GM18909 (cell line): ENCODE results near the gene NPAS3.
A peak's percentile ranks its signal among the peaks of the same experiment; 100 is the strongest.

Experiments used
- ATAC-seq: cut with Tn5 transposase; IDR thresholded peaks from one replicate; pipeline ENCODE4 v1.9.1; 2021; ENCODE audit warnings: mild to moderate bottlenecking; ENCODE audit not compliant: unreplicated experiment, poor library complexity

Gene NPAS3

DNA sequence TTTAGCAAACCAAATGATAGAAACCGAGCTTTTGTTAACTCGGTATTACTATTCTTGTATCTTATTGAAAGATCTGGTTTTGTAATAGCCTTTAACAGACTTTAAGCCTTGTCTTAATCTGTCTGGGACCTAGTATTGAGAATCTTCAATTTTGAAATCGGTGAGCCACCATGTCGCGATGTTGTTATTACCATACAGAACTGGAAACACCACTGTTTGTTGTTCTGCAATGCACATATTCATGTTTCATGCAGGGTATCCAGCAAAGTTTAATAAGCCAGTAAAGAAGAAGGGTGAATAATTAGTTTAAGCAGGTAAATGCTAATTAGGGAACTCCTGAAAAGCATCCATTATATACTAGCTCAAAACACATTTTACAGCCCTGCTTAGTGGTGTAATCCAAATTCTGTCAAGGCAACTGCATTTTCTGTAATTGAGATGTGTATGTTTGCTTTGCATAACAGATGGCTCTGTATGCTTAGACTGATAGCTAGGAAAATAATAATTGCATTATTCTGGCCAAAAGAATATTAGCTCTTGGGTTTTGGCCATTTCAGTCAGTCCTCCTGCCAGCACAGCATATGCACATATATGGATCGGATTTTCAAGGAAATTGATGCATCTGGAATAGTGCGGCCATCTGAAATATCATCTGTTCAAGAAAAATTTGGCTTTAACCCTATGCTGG, 623.0 kb downstream of the NPAS3 start:
- no peak for ATAC-seq

DNA sequence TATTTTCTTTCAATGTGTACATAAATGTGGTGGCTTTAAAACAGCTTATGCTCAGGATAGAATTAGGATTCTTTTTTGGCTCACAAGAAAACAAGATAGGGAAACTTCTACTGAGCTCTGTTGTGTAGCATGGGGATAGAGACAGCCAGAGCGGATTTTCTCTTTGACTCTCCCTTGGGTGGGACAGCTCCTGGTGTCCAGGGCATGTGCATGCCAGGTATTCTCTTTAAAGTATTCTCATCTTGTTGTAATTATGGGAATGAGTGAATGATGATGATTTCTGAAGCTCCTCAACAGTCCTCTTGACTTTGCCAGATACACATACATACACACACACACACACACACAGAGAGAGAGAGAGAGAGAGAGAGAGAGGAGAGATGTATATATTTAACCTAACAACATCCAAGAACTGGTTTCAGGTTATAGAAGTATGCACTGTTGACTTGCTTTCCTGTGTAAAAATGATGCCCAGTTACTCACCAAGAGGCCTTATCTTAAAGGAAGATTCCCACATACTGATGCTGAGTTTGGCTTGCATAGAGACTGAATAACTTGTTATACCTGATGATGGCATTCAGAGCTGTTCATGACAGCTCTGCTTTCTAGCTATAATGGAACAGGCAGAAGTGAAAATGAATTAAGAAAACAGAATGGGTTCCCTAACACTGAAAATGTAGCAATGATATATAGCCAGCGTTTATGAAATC, 624.7 kb downstream of the NPAS3 start:
- ATAC-seq, result no peak

DNA sequence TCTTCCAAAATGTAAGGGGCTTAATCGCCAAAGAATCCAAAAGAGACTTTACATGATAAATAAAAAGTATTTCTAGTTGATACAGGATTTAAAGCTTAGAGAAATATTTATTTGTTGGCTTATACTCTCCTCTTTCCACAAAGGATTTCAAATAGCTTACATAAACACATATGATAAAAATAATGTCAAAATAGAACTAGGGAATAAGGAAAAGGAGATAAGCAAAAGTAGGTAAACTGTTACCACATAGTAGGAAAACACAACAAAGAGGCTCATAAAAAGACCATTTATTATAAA, 625.2 kb downstream of the NPAS3 start:
- ATAC-seq, result no peak

DNA sequence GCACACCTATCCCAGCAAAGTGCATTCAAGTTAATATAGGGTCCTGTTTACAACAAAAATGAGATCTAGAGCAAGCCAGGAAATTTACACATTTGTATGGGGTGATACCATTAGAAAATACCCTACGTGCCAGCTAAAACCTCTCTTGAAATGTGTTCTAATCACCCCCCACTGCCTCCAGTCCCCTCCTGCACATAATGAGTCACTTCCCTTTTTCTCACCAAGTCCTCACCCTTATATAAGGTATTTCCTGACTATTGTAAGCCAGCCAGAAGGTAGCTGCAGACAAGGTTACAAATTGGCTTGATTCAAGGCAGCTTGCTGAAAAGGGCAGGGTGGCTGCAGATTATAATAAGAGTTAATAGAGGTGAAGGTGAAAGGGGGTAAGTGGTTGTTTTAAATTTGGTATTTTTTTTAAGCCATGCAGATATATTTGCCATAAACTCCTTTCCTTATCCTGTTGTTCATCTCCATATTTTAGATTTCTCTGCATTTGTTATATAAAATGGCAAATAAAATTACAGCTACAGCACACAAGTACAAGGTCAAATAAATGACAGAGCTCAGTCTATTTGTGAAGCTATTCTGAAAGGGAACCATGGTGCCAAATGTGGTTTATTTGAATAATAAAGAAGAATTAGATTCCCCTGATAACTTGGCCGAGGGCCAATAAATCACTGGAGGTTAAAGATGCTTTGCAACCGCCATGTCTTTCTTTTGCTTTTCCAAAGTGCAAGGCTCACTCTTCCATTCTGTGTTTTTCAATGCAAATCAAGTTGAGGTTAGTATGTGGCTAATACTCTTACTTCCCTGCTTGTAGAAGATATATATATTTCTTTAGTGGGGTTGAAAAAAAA, 626.3 kb downstream of the NPAS3 start:
- peak; percentile 99 for ATAC-seq

DNA sequence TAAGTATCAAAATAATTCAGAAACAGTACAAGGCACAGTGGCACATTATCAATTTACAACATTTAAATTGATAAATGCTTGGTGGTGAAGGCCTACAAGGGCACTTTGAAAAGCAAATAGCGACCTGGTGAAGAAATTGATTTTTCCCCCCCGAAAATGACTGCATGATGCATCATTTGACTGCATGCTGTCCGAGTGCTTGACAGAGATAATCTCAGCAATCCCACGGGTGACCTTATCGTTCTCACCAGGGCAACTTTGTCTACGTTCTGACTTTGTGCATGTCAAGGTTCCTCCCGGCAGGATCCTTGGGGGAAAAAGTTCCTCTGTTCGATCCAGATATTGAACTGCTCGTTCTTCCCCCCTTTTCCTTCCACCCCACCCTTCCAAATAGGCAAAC, 627.4 kb downstream of the NPAS3 start:
- ATAC-seq, result no peak

DNA sequence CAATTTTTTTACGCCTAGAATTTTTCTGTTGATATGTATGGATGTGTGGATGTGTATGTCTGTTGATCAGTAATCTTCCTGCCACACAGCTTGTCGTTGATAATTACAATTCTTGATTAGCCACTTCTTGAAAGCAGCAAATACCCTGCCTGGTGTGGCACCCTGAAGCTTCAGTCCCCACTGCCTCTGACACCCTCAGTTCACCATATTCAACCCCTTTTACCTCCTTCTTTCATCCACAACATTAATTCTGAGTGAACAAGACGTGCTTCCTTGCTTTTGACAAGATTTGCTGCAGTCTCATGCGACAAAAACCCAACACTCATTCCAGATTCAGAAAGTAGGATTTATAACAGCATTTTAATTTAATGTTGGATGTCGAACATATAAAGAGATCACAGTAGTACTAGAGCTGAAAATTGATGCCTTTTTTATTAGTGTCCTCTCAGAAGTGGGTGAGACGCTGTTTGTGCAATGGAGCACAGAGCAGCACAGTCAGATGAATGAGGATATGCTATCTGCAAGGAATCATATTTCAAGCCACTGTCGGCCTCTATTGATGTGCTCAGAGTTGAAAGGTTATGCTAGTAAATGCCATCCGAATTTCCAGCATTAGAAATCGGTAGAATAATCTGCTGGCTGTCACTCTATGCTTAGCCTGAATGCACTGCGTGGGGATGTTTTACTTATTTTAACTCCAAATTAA, 628.5 kb downstream of the NPAS3 start:
- ATAC-seq, result no peak

DNA sequence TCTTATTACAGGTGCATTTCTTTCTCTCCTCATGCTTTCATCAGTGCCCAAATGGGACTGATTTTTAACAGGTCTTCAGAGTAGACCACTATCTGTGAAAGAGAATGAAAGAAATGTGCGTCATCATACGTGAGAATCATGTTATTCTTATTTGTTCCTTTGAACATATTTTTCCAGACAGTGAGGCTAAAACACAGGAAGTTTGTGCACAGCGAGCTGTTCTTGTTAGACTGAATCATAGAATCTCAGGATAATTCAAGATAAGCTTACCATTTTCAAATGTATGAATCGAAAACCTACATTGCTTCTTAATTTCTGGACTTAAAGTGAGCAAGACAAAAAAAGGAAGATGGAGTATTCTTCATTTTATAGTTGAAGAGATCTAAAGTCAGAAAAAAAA, 629.1 kb downstream of the NPAS3 start:
- ATAC-seq, result no peak

DNA sequence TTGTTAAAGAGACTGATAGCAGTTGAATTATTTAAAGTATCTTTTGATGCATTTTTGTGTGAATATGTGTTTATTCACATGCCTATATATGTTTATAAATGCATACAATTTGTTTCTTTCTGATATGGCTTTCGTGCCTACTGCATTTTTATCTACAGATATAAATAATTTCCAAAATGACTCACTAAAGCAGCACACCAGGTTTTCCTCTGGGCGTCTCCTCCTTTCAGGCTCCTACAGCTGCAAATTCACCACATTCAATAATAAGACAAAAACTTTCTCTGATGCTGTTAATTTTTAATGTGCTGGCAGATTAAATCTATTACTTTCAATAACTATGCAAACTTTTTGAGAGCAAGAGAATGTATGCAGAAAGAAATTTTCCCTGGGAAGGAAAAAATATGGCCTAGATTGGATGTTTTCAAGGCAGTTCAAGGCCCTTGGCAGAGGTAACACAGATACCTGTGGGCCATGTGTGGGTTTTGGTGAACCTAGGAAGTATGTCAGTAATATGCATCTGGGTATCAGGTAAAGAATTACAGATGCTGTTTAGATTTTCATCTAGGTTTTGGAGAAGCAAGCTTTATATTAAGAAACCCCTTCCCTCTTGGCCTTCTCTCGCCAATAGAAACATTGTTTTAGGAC, 630.4 kb downstream of the NPAS3 start:
- no peak for ATAC-seq

DNA sequence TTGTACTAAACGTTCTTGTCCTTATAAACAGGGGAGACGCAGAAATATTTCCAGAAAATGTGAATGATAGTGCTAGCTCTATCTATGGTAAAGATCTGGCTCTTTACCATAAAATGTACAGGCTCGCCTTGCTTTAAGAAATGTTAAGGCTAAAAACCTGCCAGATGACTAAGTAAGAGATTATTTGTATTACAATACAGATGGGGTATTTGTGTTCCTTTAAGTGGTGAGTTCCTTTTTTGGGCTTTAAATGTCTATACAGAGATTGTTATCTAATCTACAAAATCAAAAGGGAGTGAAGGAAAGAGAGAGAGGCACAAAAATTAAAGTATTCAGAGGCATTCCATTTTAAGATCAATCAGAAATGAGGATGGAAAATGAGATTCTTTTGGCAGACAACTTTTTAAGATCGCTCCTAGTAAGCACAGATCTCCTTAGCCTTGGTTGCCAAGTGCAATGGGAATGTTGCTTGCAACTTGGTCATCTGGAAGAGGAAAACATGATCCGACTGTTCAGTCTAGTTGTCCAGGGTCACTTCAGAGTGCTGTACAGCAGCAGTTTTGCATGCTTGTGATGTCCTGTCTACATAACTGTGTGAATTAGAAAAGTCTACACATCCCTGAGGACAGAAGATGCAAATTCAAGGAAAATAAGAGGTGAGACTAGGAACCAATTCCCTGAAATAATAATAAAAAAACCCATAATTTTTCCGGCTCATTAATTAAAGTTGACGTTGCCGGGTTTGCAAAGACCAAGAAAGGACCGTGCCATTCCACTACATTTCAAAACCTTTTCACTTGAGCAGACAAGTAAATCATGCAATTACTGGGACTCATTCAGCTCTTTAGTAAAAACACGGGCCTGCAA, 631.4 kb downstream of the NPAS3 start:
- ATAC-seq, result no peak

DNA sequence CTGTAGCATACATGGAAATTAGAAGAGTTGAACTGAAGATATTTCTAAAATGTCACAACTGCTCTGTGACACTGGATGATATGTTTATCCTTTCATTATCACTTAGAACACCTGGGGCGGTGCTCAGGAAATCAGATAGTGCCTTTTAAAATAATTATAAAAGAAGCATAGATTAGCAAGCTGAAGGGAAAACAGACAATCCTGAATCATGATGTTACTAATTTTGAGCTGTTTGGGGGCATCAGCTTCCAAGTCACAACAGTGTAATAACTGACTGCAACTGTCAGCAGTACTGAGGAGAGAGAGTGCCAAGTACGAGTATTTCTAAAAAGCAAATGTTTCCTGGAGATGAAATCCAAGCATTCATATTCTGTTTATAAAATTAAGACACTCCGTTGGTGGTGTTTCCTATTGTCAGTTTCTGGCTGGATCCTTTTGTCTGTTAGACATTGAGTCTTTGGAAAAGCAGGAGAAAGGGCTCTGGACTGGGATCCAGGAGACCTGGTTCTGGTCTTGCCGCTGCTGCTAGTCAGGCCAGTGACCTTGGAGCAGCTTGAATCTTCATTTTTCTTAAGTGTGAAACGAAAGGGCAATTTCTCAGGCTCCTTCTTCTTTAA, 632.1 kb downstream of the NPAS3 start:
- ATAC-seq, result no peak

DNA sequence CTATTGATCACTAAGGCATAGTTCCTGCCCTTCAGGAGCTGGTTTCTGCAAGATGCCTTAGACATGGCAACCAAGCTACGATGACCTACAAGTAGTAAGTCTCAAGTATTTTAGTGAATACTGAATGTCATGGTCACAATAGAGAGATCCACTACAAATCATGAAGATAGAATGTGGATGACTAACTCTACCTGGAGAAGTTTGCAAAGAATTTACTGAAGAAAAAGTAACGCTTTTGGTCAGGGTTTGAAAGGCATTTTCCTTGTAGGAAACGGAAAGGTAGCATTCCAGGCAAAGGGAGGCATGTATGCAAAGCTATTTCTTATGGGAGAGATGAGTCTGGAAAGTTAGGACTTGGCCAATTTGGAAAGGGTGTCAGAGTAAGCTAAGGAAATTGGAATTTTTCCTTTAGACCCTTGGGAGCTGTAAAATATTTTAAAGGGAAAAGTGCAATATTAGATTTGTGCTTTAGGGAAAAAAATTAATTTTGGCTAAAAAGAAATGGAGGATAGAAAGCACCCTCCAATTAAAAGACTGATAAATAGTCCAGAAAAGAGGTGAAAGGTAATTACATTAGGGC, 634.7 kb downstream of the NPAS3 start:
- no peak for ATAC-seq

DNA sequence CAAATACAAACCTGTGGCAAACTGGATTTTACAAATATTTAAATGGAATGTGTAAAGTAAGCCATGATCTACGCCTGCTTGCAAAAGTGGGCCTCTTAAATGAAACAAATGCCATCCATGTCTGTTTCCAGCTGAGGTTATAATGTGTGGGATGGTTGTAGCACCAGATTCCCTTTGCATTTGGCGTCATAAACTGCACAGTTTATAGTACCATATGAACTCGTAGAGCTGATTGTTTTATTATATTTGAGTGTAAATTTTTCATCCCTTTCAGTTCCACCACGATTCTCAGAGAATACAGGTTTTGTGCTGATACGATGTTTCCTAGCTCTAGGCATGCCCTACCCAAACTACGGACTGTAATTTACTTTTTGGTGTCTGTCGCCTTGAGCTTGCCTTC, 637.3 kb downstream of the NPAS3 start:
- ATAC-seq, result no peak

DNA sequence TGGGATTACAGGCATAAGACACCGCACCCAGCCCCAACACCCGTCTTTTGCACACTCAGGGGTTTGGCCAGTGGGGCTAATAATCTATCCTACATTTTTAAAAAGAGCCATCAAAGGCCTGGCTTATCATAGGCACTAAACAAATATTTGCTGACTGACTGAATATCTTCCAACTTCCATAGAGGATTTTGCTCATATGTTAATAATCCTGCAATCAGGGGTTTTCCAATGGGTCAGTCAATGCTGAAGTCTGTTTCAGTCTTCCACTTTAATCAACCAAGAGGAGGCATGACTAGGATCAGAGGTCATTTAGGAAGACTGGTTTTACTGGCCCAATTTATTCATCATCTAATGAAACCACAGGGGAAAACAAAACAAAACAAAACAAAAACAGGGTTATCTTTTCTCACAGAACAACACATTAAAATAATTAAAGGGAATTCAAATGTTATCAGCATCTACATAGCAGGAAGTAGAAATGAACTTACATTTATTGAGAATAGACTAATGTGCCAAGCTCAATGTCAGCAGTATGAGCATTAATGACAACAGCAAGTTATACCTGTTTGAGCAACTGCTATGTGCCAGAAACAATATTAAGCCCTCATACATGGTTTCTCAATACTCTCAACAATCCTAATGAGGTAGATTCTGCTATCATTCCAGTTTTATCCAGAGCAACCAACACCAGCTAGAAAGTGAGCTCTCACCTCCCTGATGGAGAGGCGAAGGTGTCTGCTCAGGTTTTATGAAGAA, 640.0 kb downstream of the NPAS3 start:
- no peak for ATAC-seq

DNA sequence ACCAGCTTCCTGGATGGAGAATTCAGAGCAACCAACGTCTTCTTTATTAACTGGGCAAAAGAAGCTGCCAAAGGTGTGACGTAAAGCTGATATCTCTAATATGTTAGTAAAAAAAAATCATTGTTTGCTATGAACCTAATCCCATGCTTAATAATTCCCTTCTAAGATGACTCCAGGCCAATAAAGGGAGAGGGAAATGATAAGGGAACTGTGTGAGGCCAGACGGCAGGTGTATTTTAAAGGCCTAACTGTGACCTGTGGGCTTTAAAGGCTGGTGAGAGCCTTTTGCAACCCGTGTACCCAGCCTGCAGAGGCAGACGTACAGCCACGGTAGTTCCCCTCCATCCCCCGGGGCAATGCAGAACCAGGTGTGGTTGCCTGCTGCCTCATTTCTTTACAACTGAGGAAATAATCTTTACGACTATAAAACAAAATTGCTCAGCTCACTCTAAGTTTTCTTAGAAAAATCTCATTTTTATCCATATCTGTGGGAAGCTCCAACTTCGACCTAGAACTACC, 641.6 kb downstream of the NPAS3 start:
- no peak for ATAC-seq

DNA sequence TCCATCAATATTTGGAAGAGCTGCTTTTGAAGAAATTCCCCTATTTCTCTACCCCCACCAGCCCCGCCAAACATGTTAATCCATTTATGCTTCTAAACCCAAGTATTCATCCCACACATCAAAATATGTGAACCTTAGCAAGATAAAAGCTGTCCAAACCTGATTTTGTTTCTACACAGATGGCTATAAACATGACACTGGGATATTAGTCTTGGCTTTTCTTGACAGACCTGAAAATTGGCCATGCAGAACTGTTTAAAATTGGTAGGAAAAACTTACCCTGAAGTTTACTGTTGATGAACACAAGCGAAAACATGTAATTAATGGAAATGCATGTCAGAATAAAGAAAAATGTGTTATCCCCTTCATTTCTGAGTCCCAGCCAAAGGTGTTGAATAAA, 642.2 kb downstream of the NPAS3 start:
- no peak for ATAC-seq

DNA sequence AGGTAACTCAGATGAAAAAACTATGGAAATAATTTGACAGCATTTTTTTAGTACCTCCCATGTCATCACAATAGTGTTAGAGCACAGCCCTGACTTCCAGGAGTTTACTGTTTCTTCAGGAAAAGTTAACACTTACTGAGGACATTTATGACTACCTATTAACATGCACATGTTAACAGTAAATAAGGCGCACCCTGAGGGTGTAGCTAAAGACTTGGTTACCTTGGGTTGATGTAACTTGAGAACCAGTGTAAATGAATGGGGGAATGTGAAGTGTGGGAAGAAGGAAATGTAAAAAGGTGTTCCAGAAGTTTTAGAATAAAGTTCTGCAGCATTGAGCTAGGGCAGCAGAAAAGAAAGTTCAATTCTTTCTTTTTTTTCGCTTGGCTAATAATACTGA, 646.0 kb downstream of the NPAS3 start:
- ATAC-seq, result no peak

DNA sequence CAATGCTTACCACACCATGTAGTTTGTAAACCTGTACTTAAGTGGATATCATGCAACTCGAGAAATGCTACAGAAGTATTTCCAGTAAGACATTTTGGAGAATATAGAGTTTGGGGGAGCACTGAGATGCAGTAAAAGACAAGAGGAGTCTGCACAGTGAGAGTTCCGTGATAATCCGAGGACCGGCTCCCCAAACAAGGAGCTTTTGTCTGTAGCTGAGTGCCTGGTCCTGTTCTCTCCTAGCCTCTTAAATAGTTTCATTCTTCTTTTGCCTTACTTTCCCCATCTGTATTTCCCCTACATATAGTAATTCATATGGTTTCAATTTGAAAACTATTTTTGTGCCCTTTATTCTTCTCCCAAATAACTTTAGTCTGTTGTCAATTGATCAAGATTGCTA, 648.1 kb downstream of the NPAS3 start:
- ATAC-seq, result no peak

DNA sequence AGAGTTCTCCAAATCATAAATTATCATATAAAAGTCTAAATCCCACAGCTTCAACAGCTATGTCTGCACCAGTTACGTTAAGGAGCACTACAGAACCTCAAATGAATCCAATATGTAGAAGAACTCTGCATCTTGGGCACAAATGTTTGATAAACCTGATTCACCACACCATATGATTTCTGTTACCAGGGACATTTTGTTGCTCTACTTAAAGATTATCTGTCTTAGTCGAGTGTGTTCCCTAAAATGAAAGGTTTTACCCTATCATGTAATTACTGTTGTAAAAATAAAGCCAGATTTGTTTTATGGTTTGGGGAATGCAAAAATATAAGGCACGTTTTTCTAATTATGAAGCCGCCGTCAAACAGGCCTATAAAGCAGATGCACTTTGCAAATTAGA, 649.1 kb downstream of the NPAS3 start:
- no peak for ATAC-seq
